SK-N-SH (cell line): ENCODE measurements around the gene TUSC7. TPM values are rescaled to one million over a fixed set of nuclear protein-coding genes. Genes with fewer than 3 reads are reported as not detected.

ENCODE experiments used
- CTCF ChIA-PET: fragments of 300-600, 350-600 bp; formaldehyde crosslinking; extraction: SDS; loops from one replicate; lab custom pipeline; 2021; lab: Yijun Ruan, JAX
- POLR2A ChIA-PET: fragments of 350-600 bp; sonication (Branson Sonifier 250); formaldehyde crosslinking; extraction: SDS; loops from one replicate; lab custom pipeline; 2020; ENCODE audit warnings: antibody characterized with exemption, inconsistent platforms; lab: Yijun Ruan, JAX
- DNase-seq: peaks from one replicate; pipeline ENCODE4 v3.0.0; 2012
- H2AFZ ChIP-seq: fragments of 200-600 bp; sonication (generic); 2 replicates; pipeline ENCODE4 v1.8.1; 2016; ENCODE audit warnings: antibody characterized with exemption, mild to moderate bottlenecking, low read depth
- H3F3A ChIP-seq: fragments of 200-600 bp; sonication (generic); replicated peaks from 2 replicates; pipeline ENCODE3; 2016; ENCODE audit warnings: antibody characterized with exemption, mild to moderate bottlenecking; ENCODE audit not compliant: insufficient read depth
- H3K27ac ChIP-seq, 2 experiments: fragments of 200-500 bp in 1 of 2; fragments of 200-600 bp in 1 of 2; sonication (Bioruptor generic) in 1 of 2; sonication (generic), shearing (Covaris generic) in 1 of 2; 2 replicates each; pipeline versions ENCODE4 v1.5.1 to v1.6.1; 2014 to 2016; ENCODE audit warnings: low read depth in 2 of 2, inconsistent platforms in 1 of 2, low read length in 1 of 2, mild to moderate bottlenecking in 1 of 2, mixed read lengths in 1 of 2
- H3K27me3 ChIP-seq: fragments of 200-600 bp; sonication (generic), shearing (Covaris generic); 2 replicates; pipeline ENCODE4 v1.6.1; 2016; ENCODE audit warnings: mixed run types; ENCODE audit not compliant: insufficient read depth
- H3K36me3 ChIP-seq, 2 experiments: fragments of 200-500 bp in 1 of 2; fragments of 200-600 bp in 1 of 2; sonication (Bioruptor generic) in 1 of 2; sonication (generic) in 1 of 2; replicated peaks in 1 of 2; 2 replicates each; pipeline versions ENCODE3 to v1.5.1; 2014 to 2016; ENCODE audit warnings: low read length in 1 of 2, mild to moderate bottlenecking in 1 of 2; ENCODE audit not compliant: insufficient read depth in 2 of 2, control insufficient read depth in 1 of 2
- H3K4me1 ChIP-seq, 2 experiments: fragments of 200-500 bp in 1 of 2; fragments of 200-600 bp in 1 of 2; sonication (Bioruptor generic) in 1 of 2; sonication (generic), shearing (Covaris generic) in 1 of 2; 2 replicates each; pipeline versions ENCODE4 v1.5.1 to v1.6.1; 2014 to 2016; ENCODE audit warnings: low read depth in 1 of 2, low read length in 1 of 2, mixed run types in 1 of 2; ENCODE audit not compliant: insufficient read depth in 2 of 2, control insufficient read depth in 1 of 2
- H3K4me2 ChIP-seq: fragments of 200-600 bp; sonication (generic), shearing (Covaris generic); 2 replicates; pipeline ENCODE4 v1.6.1; 2017; ENCODE audit warnings: mixed run types
- H3K4me3 ChIP-seq, 2 experiments: fragments of 200-500 bp in 1 of 2; fragments of 200-600 bp in 1 of 2; sonication (Bioruptor generic) in 1 of 2; sonication (generic), shearing (Covaris generic) in 1 of 2; 2 replicates each; pipeline versions ENCODE4 v1.5.1 to v1.8.1; 2014 to 2016; ENCODE audit warnings: low read depth in 2 of 2, inconsistent platforms in 1 of 2, low read length in 1 of 2, mild to moderate bottlenecking in 1 of 2, mixed read lengths in 1 of 2, moderate library complexity in 1 of 2
- H3K79me2 ChIP-seq: fragments of 200-600 bp; sonication (generic); 2 replicates; pipeline ENCODE4 v1.8.1; 2017; ENCODE audit warnings: mild to moderate bottlenecking; ENCODE audit not compliant: insufficient read depth
- H3K9ac ChIP-seq: fragments of 200-600 bp; sonication (generic); 2 replicates; pipeline ENCODE4 v1.6.1; 2017; ENCODE audit warnings: mixed run types
- H3K9me2 ChIP-seq: fragments of 200-600 bp; sonication (generic); 2 replicates; pipeline ENCODE4 v1.6.1; 2017; ENCODE audit warnings: mixed run types
- H3K9me3 ChIP-seq: fragments of 200-600 bp; sonication (generic); 2 replicates; pipeline ENCODE4 v1.6.1; 2017; ENCODE audit warnings: mixed run types, mild to moderate bottlenecking, moderate library complexity
- H4K20me1 ChIP-seq: fragments of 200-600 bp; sonication (generic); 2 replicates; pipeline ENCODE4 v1.6.1; 2017; ENCODE audit warnings: mild to moderate bottlenecking, mixed run types; ENCODE audit not compliant: insufficient read depth
- GABPA ChIP-seq: IDR thresholded peaks from 2 replicates; pipeline ENCODE4 v1.4.0; 2012; ENCODE audit warnings: low read depth, mild to moderate bottlenecking
- IRF3 ChIP-seq: fragments of 150-350 bp; IDR thresholded peaks from 2 replicates; pipeline ENCODE4 v1.6.1; 2016; ENCODE audit warnings: mild to moderate bottlenecking, low read depth, low read length
- PBX3 ChIP-seq: IDR thresholded peaks from 2 replicates; pipeline ENCODE4; 2012
- POLR2AphosphoS5 ChIP-seq: IDR thresholded peaks from 2 replicates; pipeline ENCODE4 v1.6.1; 2012; ENCODE audit warnings: low read depth, low read length
- RAD21 ChIP-seq: IDR thresholded peaks from 2 replicates; pipeline ENCODE4 v1.6.1; 2012; ENCODE audit warnings: mild to moderate bottlenecking, low read length
- RCOR1 ChIP-seq: fragments of 150-350 bp; IDR thresholded peaks from 2 replicates; pipeline ENCODE4 v1.6.1; 2017; ENCODE audit warnings: antibody characterized with exemption, low read length
- RXRA ChIP-seq: IDR thresholded peaks from 2 replicates; pipeline ENCODE4 v1.4.0; 2012; ENCODE audit warnings: low read depth, mild to moderate bottlenecking, borderline replicate concordance
- TCF12 ChIP-seq: IDR thresholded peaks from 2 replicates; pipeline ENCODE4 v1.4.0; 2012
- USF1 ChIP-seq: IDR thresholded peaks from 2 replicates; pipeline ENCODE4 v1.4.0; 2012; ENCODE audit warnings: low read depth, borderline replicate concordance
- WGBS: methylation state at CpG from one replicate; pipeline ENCODE4 v1.1.6; 2017; ENCODE audit warnings: low lambda C conversion rate; 5-methylcytosine and 5-hydroxymethylcytosine counted together
- polyA plus RNA-seq, 3 experiments: library from polyadenylated mRNA; depleted of rRNA; stranded (reverse); fragments of >200 nt; gene quantifications; 2 replicates each; pipeline ENCODE4 v1.2.3, GENCODE V29; 2012

The TUSC7 gene
- polyA plus RNA-seq, 1 of the 3 experiments (the other 2 are of a cell fraction) = not detected

GRCh38 chr3:116678853-116679252 lies 30.7 kb upstream of the TUSC7 start:
- no peak overlapping the region for H3K4me2 ChIP-seq
- POLR2A ChIA-PET = no interaction called here
- H3K27ac ChIP-seq = no peak overlapping the region
- H3K9me3 ChIP-seq = no peaks in the 10 kb centered on the region
- H3K79me2 ChIP-seq = no peaks in the 10 kb centered on the region
- no peaks in the 10 kb centered on the region for H4K20me1 ChIP-seq
- no peak overlapping the region for H3K4me3 ChIP-seq
- H3K4me1 ChIP-seq = no peaks in the 10 kb centered on the region
- no peaks in the 10 kb centered on the region for H3K27me3 ChIP-seq
- no peaks in the 10 kb centered on the region for H3K36me3 ChIP-seq
- DNase-seq = no peak
- WGBS = 67% methylated on average over 12 of the region's 13 CpGs
- CTCF ChIA-PET = interaction anchor here (1.2 kb wide), 1 partner anchor 26 kb away, joined by 3 read pairs; no protein-coding TSS in a partner anchor
- no peaks in the 10 kb centered on the region for H3F3A ChIP-seq
- no peak overlapping the region for H2AFZ ChIP-seq
- H3K9ac ChIP-seq = no peak overlapping the region
- H3K9me2 ChIP-seq = no peaks in the 10 kb centered on the region
- TF ChIP-seq PBX3 = no peak
- TF ChIP-seq POLR2AphosphoS5 = no peak
- TF ChIP-seq GABPA = no peak
- TF ChIP-seq RCOR1 = no peak

- Histone ChIP-seq H3K4me2 (no peak overlapping the region), H3K27ac (no peak overlapping the region), H3K27me3 (no peaks in the 10 kb centered on the region), H3K4me1 (no peaks in the 10 kb centered on the region), H3K9me2 (no peaks in the 10 kb centered on the region), H3K4me3 (no peak overlapping the region), H4K20me1 (no peaks in the 10 kb centered on the region), H3K79me2 (no peaks in the 10 kb centered on the region), H3K9me3 (no peaks in the 10 kb centered on the region), H3K36me3 (no peaks in the 10 kb centered on the region), H3F3A (no peaks in the 10 kb centered on the region), H2AFZ (no peak overlapping the region), H3K9ac (no peak overlapping the region)
- no peak for DNase-seq
- POLR2A ChIA-PET = no interaction called here
- TF ChIP-seq RCOR1 = no peak
- TF ChIP-seq RXRA = no peak
- TF ChIP-seq IRF3 = no peak
- TF ChIP-seq TCF12 = no peak
- TF ChIP-seq RAD21 = no peak
- no peak for TF ChIP-seq PBX3
- TF ChIP-seq USF1 = no peak
- WGBS = 25% methylated on average over 2 of the region's 2 CpGs
- CTCF ChIA-PET = no interaction called here
These were observed 18.5 kb upstream of the TUSC7 start for GRCh38 chr3:116691041-116691440.
